Measurements from ENCODE around the gene SPOCD1.

DNA sequence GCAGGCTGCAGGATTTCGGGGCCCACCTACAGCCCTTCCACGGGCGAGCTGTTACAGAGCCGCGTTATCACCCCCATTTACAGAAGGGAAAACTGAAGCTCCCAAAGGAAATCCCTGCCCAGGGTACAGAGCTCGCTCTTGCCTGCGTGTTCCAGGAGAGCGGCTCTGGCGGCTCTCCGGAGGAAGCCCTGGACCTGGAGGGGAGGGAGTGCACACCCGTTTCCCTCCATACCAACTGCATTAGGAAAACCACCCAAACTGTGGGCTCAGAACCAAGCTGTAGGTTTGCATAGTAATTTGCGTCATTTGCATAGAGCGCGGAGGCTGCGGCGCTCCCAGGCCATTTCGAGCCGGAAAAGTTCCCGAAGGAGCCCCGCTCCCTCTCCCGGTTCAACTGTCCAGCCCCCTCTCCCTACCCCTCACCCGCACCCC is 27.0 kb downstream of the SPOCD1 start:
- no peak for TF ChIP-seq CTCF (IDR thresholded peaks at IDR 0.05; ENCODE audit: low read depth, low read length)
- TF ChIP-seq POLR2A (IDR thresholded peaks at IDR 0.05; ENCODE audit: extremely low read depth, insufficient read length): no peak
- TF ChIP-seq, protein P1, sequence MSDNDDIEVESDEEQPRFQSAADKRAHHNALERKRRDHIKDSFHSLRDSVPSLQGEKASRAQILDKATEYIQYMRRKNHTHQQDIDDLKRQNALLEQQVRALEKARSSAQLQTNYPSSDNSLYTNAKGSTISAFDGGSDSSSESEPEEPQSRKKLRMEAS (IDR thresholded peaks at IDR 0.05; ENCODE audit: low read depth, low read length): no peak
